ENCODE measurements around the gene PIK3R4.

GRCh38 chr3:130671545-130672312 lies 74.9 kb downstream of the PIK3R4 start:
- TF ChIP-seq CTCF (IDR thresholded peaks at IDR 0.05; ENCODE audit: insufficient read depth, low read length, poor library complexity, severe bottlenecking), result no peak
- no peak for TF ChIP-seq EZH2phosphoT487 (conservative IDR thresholded peaks at IDR 0.05; ENCODE audit: low read length)
